HG03175 (cell line): ENCODE measurements around the gene ZNF683.

Experiments used
- ATAC-seq: cut with Tn5 transposase; IDR thresholded peaks from one replicate; pipeline ENCODE4 v1.9.1; 2021; ENCODE audit warnings: mild to moderate bottlenecking, moderate library complexity; ENCODE audit not compliant: unreplicated experiment

The ZNF683 gene

DNA sequence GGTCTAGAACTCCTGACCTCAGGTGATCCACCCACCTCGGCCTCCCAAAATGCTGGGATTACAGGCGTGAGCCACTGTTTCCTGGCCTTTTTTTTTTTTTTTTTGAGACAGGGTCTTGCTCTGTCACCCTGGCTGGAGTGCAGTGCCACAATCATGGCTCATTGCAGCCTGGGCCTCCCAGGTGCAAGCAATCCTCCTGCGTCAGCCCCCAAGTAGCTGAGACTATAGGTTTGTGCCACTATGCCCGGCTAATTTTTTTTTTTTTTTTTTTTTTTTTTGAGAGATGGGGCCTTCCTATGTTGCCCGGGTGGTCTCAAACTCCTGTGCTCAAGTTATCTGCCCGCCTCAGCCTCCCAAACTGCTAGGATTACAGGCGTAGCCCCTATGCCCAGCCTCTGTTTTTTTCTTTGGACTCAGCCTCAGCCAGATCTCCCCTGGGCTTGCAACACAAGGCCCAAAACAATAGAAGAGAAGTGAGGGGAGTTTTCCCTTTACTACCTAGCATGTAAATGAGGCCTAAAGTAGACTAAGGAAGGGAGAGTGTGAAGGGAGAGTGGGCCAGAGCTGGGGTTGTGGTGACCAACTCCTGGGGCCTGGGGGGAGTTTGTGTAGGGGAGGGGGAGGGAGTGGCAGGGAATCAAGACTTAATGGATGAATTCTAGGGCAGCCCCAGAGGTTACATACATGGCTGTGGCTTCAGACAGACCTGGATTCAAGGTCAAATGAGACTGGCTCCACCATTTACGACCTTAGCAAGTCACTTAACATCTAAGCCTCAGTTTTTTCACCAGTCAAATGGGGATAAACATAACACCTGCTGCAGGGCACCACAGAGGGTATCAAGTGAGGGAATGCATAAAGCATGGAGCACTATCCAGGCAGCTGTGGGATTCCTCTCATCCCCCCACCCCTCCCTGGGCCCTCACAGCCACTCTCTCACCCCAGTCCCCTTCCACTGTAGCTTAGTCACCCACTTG, 56.4 kb downstream of the ZNF683 start:
- ATAC-seq = no peak

DNA sequence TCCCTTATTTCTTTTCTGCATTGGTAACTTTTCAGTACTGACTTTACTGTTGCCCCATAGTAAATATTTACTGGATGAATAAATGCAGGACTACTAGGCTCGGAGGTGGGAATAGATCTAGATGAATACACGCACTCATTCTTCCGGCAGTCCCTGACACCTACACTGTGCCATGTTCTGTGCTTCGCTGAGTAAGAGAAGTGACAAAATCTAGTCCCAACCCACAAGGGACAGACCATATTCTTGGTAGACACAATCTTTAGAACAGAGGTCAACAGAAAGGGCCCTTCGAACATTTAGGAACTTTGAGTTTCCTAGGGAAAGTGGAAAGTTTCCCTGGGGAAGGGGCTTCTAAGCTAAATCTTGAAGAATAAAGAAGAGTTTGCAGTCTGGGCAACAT, 58.0 kb downstream of the ZNF683 start:
- no peak for ATAC-seq
